Midbrain (tissue), 1 donor: ENCODE results near the gene EPN1.
A peak's percentile ranks its signal among the peaks of the same experiment; 100 is the strongest.

Source experiments
- DNase-seq: peaks from one replicate; lab custom pipeline; 2025; lab: John Stamatoyannopoulos, UW

Gene EPN1

DNA sequence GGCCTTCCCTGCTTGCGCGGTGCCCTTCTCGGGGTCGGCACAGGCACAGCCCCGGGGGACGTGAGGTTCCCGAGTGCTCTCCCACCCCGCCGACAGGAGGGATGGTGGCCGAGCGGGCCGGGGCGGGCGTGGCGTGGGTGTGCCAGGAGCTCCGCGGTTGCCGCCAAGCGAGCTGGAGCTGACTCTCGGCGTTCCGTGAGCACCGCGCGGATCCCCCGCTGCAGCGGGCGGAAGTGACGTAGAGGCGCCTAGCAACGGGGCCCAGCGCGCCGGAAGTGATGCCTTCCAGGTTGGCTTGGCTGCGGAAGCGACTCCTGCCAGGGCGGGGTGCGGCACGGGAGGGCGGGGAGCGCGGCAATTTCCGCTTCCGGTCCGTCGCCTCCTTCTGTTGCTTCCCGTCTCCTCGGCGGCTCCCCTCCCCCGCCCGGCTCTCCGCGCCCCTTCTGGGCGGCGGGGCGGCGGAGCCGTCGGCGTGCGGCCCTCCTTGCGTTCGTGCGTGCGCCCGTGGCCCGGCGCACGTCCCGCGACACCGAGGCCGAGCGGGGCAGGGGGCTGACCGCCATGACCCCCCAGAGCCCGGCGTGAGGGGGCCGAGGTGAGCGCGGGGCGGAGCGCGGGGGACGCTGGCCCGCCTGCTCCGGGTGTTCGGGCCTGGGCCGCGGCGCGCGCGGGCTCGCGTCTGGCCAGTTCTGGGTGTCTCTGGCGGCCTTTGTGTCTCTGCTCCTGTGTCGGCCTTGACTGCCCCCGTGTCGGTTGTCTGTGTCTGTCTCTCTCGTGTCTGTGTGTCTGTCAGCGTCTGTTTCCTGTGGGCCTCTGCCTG, at the start of gene EPN1:
Gene EPN1, plus strand, starts transcription at position 386 of the 820 bp plus-strand sequence. CDS start 3,402 bp downstream, outside the sequence.
- DNase-seq: peak; percentile 96

DNA sequence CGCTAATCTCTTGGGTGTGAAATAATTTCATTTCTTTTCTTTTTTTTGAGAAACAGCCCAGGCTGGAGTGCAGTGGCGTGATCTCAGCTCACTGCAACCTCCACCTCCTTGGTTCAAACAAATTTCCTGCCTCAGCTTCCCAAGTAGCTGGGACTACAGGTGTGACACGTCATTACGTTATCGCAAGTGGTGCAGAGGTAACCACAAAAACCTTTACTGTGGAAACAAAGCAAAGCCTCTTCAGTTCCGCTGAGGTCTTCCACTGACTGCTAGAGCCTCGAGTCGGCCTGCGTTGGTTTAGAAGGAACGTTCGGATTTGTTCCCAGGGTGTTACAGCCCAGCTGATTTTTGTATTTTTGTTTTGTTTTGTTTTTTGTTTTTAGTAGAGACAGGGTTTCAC, 48.7 kb upstream of the EPN1 start:
- DNase-seq: no peak

DNA sequence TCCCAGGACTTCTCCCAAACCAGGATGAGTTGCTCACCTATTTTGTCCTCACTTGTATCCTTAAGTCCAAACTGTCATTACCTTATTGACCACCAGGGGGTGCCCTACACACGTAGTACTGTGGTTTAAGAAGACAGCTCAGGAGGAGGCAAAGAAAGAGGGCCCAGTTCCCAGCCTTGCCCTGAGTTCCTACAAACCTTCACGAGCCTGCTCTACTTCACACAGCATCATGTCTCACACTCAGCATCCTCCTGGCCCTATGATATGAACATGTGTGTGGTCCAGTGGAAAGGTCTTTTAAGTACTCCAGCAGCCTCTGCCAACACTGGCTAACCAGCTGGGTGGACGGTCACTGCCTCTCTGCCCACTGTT, 42.6 kb upstream of the EPN1 start:
- DNase-seq: peak; percentile 91

DNA sequence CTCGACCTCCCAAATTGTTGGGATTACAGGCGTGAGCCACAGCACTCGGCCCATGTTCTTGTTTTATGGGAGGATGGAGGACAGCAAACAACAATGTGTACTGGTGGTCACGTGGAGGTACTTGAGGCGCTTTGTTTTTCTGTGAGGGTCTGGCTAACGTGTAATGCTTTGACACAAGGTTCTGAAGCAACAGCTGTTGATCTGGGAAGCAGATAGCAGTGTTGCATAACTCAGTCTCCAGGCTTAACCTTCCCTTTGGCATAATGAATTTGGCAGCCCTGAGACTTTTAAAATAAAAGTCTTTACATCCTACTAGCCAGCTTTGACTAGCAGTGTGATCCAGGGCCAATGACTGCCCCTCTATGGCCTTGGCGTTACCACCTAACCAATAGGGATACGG, 41.2 kb upstream of the EPN1 start:
- no peak for DNase-seq

DNA sequence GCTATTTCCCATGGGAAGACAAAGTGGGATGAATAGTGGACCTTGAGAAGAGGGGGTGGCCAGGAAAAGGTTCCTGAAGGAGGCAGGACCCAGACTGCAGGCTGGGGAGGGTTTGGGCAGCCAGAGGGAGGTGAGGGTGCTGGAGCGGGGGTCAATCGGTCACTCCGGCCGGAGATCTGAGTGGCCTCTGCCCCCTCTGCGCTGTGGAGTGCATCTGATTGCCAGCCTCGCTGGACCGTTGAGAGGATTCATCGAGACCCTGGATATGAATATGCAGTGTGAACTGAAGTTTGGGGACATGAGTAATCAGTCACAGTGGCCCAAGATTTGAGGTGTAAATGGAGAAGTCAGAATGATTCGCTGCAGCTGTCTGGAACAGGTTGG, 39.7 kb upstream of the EPN1 start:
- no peak for DNase-seq

DNA sequence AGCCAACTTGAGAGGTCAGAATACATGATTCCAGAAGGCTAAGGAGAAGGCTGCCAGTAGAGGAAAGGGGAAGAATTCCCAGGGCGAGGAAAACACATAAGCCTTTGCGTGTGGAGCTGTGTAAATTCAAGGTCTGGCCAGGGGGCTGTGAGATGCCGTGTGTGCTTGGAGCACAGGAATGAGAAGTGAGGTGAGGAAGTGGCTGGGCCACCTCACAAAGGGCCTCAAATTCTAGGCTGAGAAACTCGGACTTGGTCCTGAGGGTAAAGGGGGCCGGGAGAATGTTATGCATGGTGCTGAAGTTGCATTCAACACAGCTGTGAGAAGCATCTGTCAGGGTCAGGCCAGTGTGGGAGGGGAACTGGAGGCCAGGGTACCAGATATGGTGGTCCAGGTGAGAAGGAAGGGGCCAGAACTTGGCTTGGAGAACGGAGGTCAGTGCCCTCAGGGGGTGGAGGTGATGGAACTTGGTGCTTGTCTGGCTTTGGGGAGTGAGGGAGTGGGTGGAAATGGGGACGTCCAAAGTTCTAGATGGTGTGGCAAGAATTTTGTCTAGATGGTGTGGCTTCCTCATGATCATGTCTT, 39.1 kb upstream of the EPN1 start:
- DNase-seq: no peak

DNA sequence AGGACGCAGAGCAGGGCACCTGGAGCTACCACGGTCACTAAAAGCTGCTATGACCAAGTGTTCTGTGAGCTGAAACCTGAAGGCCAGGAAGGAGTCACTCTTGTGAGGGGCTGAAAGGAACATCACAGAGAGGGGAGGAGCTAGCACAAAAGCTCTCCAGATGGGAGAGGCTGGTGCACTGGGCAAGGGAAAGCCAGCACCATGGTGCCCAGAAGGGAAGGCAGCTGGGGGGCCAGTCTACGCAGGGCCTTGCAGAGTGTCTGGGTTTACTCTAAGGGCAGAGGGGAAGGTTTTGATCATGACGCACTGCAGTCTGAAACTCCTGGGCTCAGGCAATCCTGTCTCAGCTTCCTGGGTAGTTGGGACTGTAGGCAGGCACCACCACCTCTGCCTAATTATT, 38.3 kb upstream of the EPN1 start:
- DNase-seq: no peak

DNA sequence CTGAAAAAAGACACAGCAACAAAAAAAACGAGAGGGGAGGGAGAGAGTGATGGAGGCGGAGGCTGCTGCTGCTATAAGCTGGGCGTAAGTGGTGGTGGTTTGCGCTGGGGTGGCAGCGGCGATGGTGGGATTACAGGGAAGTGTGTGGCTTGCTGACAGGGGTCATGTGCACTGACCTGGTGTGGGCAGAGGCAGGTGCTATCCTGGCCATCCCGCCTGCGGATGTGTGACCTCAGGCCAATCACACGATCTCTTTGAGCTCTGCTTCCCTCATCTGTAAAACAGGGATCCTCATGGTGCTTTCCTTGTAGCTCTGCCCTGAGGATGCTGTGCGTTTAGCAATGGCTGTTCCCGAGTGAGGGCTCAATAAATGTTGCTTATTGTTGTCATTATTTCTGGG, 37.5 kb upstream of the EPN1 start:
- DNase-seq: no peak

DNA sequence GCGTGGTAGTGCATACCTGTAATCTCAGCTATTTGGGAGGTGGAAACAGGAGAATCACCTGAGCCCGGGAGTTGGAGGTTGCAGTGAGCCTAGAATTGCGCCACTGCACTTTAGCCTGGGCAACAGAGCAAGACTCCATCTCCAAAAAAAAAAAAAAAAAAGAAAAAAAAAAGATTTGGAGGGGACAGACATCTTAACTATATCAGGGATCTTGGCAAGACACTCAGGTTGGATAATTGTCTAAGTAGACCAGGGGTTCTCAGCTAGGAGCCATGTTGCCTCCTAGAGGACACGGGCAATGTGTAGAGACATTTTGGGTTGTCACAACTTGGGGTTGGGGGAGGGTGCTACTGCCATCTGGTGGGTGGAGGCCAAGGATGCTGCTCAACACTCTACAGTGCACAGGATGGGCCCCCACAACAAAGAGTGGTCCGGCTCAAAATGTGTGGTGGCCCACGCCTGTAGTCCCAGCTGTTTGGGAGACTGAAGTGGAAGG, 36.1 kb upstream of the EPN1 start:
- no peak for DNase-seq

DNA sequence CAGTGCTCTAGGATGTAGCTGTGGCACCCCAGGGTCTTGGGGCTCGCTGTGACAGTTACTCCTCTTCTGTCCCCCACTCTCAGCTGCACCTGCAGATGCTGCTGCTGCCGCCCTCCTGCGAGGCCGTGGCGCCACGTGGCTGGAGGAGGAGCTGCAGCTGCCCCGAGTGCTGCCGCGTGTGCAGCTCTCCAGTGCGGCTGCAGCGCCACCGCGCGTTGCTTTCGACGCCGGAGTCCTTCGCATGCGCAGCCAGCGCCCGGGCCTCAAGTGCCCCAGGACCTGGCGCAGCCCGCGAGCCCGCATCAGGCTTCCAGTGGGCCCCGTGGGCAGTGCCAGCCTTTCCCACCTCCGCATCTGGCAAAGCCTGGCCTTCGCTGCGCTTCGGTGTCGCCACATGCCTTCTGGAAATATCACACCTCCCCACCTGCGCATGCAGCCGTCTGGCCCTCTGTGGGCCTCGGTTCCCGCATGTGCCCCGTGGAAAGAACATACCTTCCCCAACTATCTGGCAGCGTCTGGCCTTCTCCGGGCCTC, 34.9 kb upstream of the EPN1 start:
- peak; percentile 42 for DNase-seq

DNA sequence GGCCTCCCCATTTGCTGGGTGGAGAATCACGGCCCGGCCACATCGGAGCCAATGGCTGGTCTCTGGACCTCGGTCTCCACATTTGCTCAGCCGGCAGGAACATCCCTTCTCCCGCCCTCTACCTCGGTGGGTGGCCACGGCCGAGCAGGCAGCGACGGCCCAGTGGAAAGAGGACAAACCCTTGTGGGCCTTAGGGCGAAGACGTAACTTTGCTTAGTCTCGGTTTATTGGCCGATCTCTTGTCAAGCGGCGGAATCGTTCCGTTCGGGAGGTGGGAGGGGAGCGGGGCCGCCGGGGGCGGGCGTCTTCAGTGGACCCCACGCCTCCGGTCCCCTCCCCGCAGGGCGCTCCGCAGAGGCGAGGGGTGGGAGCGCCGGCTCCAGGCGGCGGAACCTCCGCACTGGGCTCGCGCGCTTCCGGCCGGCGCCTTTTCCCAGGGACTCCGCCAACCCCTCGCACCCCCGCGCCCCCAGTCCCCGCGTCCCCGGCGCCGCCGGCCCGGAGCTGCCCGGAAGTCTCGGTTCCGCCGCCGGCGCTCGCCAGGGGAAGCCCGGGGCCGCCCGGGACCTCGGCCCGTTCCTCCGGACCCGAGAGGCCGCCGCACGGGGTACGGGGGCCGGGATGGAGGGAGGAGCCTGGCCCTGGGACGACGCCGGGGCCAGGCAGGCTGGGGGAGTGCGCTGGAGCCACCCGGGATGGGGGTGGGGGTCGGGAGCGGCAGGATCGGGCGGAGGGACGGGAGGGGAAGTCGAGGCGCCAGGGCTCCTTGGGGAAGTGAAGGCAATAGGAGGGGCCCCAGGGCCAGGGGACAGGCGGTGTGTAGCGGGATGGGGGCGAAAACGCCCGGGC, 34.2 kb upstream of the EPN1 start, which contains the start of gene ZNF580:
Gene ZNF580, plus strand, starts transcription at position 426 of the 849 bp plus-strand sequence. CDS start 1,507 bp downstream, outside the sequence.
- DNase-seq: peak; percentile 64

DNA sequence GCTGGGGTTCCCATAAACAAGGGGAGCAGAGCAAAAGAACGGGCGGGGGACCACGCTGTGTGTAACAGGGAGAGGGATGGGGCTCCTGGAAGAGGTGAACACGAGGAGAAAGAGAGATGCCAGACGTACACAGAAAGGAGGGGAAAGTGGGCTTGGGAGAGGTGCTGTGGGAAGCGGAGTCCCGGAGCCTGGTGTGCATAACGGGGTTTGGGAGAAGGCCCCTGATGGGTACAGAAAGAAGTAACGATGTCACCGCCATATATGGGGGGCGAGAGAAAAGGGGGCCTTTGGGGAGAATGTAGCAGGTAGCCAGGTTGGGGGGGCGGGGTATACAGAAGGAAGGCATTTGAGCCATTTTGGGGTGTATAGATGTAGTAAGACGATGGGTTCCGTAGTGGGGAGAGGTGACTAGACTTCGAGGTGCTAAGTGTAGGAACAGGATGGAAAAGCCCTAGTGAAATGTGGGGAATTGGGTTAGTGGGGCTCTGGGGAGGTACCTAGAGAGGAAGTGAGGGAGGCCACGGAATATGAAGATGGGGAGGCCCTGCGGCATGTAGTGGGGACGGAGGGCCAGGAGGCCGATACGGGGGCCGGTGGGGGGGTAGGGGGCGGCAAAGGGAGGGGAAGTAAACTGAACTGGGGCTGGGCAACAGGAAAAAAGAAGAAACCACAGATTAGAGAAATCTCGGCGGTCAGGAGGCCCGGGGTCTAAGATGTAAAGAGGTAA, 33.4 kb upstream of the EPN1 start:
- DNase-seq: peak; percentile 53

DNA sequence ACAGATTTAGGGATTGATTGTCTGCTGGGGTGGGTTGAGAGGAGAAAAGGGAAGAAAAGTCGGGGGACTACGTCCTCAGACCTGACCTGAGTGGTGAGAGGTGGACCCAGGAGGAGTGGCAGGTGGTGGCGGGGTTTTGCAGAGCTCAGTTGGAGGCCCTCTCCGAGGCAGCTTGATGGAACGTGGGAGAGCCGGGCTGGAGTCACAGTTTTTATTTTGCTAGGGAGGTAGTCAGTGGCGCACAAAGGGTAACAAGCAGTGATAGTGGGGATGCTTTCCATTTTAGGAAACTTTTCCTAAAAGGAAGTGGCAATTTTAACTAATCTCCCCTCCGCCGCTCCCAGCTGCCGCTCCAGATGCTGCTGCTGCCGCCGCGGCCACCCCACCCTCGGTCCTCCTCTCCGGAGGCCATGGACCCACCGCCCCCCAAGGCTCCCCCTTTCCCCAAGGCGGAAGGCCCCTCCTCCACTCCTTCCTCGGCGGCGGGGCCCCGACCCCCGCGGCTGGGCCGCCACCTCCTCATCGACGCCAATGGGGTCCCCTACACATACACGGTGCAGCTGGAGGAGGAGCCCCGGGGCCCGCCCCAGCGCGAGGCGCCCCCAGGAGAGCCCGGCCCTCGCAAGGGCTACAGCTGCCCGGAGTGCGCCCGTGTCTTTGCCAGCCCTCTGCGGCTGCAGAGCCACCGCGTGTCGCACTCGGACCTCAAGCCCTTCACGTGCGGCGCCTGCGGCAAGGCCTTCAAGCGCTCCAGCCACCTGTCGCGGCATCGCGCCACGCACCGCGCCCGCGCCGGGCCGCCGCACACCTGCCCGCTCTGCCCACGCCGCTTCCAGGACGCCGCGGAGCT, 32.6 kb upstream of the EPN1 start:
- DNase-seq: no peak

DNA sequence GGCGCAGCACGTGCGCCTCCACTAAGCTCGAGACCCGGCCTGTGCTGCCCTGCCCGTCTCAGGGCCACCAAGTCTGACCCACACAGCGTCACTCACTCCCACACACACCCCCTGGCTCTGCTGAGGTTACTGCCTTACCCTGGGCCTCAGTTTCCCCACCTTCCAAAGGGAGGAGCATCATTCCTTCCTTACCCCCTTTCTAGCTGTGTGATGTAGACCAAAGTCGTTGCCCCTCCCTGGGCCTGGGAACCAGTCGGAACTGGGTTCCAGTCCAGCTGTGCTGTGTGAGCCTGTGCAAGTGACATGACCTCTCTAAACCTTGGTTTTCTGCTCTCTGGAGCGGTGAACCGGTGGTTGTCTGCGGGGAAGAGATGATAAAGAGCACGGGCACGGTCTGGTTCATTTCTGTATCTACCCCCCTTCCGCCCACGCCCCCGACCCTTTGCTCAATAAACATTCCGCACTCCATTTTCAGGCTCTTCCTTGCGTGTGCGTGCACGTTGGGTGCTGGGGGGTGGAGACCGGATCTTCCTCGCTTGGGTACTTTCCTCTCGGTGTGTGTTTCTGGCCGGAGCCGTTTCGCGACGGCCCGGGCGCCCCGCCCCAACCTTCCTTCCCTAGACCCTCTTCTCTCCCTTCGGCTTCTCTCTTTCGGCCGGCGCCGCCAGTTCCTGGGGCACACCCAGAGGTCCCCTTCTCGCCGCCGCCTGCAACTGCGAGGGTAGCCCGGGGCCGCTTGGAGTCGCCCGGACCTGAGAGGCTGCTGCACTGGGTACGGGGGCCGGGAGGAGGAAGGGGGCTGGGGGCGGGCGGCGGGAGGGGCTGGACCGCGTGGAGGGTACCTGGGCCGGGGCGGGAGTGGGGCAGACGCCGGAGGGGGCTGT, 31.8 kb upstream of the EPN1 start, which contains the start of gene ZNF581:
Gene ZNF581, plus strand, starts transcription at position 647 of the 884 bp plus-strand sequence. CDS start 923 bp downstream, outside the sequence.
- DNase-seq: peak; percentile 68

DNA sequence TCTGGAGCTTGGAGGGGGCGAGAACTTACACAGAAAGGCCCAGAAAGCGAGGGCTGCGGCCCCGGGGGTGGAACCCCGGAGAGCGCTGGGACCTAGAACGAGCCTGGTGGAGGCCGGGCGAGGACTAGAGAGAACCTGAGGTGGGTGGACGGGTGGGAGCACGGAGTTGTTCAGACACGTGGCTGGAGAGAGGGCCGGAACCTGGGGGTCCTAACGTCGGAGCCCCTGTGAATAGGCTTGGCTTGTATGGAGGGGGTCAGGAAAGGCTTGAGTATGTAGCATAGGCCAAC, 31.2 kb upstream of the EPN1 start:
- no peak for DNase-seq

DNA sequence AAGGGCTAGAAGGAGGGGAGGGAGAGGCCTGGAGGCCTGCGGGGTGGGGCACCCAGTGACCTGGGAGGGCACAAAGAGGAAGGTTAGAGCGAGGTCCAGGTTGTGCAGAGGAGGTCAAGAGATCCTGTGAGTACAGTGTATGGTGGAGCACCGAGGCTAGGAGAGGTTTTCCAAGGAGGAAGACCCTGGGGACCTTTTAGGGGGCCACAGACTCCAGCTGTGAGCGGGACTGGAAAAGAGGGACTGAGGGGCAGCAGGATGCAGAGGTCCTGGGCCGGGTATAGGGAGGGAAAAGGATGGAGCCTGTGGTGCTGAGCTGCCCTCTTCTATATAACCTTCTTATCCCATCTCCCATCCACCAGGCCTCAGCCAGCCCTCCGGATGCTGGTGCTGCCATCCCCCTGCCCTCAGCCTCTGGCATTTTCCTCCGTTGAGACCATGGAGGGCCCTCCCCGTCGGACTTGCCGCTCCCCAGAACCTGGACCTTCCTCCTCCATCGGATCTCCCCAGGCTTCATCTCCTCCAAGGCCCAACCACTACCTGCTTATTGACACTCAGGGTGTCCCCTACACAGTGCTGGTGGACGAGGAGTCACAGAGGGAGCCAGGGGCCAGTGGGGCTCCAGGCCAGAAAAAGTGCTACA, 30.7 kb upstream of the EPN1 start:
- DNase-seq: no peak

DNA sequence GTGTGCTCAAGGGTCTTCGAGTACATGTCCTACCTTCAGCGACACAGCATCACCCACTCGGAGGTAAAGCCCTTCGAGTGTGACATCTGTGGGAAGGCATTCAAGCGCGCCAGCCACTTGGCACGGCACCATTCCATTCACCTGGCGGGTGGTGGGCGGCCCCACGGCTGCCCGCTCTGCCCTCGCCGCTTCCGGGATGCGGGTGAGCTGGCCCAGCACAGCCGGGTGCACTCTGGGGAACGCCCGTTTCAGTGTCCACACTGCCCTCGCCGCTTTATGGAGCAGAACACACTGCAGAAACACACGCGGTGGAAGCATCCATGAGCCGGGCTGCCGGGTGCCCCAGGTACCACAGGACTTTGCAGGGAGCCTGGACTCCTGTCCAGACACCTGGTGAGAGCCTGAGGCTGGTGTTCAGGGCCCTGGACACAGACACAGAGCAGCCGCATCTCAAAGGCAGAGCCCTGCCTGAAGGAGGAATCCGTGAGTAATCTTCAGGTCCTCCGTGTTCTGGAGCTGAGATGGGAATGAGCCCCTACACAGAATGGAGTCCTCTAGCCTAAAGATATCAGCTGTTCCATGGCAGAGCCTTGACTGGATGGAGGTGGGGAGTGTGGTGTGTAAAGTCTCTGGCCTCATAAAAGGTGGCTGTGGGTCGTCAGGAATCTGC, 30.0 kb upstream of the EPN1 start:
- DNase-seq: no peak

DNA sequence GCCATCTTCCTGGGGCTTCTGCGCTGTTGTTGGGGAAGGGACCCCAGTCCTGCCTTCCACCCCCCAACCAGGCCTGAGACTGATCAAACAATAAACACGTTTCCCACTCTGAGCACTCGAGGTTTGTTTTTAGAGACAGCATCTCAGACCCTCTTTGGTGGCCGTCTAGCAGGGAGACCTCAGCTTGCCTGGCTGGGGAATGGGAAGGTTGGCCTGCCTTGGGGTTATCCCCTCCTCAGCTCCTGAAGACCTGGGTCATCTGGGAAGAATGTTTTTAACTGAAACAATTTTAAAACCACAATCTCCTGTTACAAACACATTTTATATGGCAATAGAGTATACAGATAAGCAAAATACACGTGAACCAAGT, 29.5 kb upstream of the EPN1 start:
- no peak for DNase-seq
